HEK293 (cell line): Measurements from ENCODE around the gene PCP2.

ENCODE experiments used
- GFI1B ChIP-seq: fragments of 450-650 bp; formaldehyde crosslinking; IDR thresholded peaks from 2 replicates; pipeline ENCODE4 v1.5.1; 2016; ENCODE audit warnings: missing biosample characterization, missing genetic modification characterization
- GLIS1 ChIP-seq: fragments of 450-650 bp; formaldehyde crosslinking; IDR thresholded peaks from 2 replicates; pipeline ENCODE4 v1.5.1; 2016; ENCODE audit warnings: missing biosample characterization, missing genetic modification characterization
- MEIS1 ChIP-seq: sonication (generic); formaldehyde crosslinking; IDR thresholded peaks from 2 replicates; pipeline ENCODE4 v1.8.1; 2022; ENCODE audit warnings: missing genetic modification reagents, mild to moderate bottlenecking, borderline replicate concordance
- MYNN ChIP-seq: fragments of 450-650 bp; formaldehyde crosslinking; IDR thresholded peaks from 2 replicates; pipeline ENCODE4 v1.5.1; 2016; ENCODE audit warnings: missing biosample characterization, missing genetic modification characterization, borderline replicate concordance
- SALL2 ChIP-seq: fragments of 450-650 bp; formaldehyde crosslinking; IDR thresholded peaks from 2 replicates; pipeline ENCODE4 v1.5.0; 2017; ENCODE audit warnings: missing biosample characterization, mild to moderate bottlenecking, missing genetic modification characterization, borderline replicate concordance
- SP3 ChIP-seq: fragments of 450-650 bp; formaldehyde crosslinking; IDR thresholded peaks from 2 replicates; pipeline ENCODE4 v1.5.1; 2016; ENCODE audit warnings: missing biosample characterization, missing genetic modification characterization
- ZBTB1 ChIP-seq: fragments of 450-650 bp; formaldehyde crosslinking; IDR thresholded peaks from 2 replicates; pipeline ENCODE4 v1.5.1; 2016; ENCODE audit warnings: missing biosample characterization, missing genetic modification characterization
- ZBTB48 ChIP-seq: fragments of 450-650 bp; formaldehyde crosslinking; IDR thresholded peaks from 2 replicates; pipeline ENCODE4 v1.5.1; 2016; ENCODE audit warnings: missing biosample characterization, missing genetic modification characterization
- ZBTB6 ChIP-seq: fragments of 450-650 bp; formaldehyde crosslinking; IDR thresholded peaks from 2 replicates; pipeline ENCODE4 v1.5.1; 2017; ENCODE audit warnings: missing biosample characterization, missing genetic modification characterization
- ZNF140 ChIP-seq: fragments of 450-650 bp; formaldehyde crosslinking; IDR thresholded peaks from 2 replicates; pipeline ENCODE4 v1.5.1; 2016; ENCODE audit warnings: missing biosample characterization, missing genetic modification characterization
- ZNF157 ChIP-seq: fragments of 450-650 bp; formaldehyde crosslinking; IDR thresholded peaks from 2 replicates; pipeline ENCODE4 v1.5.1; 2016; ENCODE audit warnings: missing biosample characterization, missing genetic modification characterization
- ZNF23 ChIP-seq: fragments of 450-650 bp; formaldehyde crosslinking; IDR thresholded peaks from 2 replicates; pipeline ENCODE4 v1.5.1; 2016; ENCODE audit warnings: missing biosample characterization, missing genetic modification characterization, borderline replicate concordance
- ZNF274 ChIP-seq, 2 experiments: fragments of 200-500 bp in 1 of 2; fragments of 450-650 bp in 1 of 2; sonication (Bioruptor generic) in 1 of 2; formaldehyde crosslinking in 1 of 2; IDR thresholded peaks; 2 replicates each; pipeline versions ENCODE4 v1.5.1 to v1.6.1; 2014 to 2016; ENCODE audit warnings: borderline replicate concordance in 1 of 2, inconsistent platforms in 1 of 2, low read length in 1 of 2, missing biosample characterization in 1 of 2, missing genetic modification characterization in 1 of 2
- ZNF571 ChIP-seq: fragments of 450-650 bp; formaldehyde crosslinking; IDR thresholded peaks from 2 replicates; pipeline ENCODE4 v1.5.0; 2017; ENCODE audit warnings: missing biosample characterization, missing genetic modification characterization
- ZNF623 ChIP-seq: fragments of 450-650 bp; formaldehyde crosslinking; IDR thresholded peaks from 2 replicates; pipeline ENCODE4 v1.5.1; 2016; ENCODE audit warnings: missing biosample characterization, missing genetic modification characterization
- ZXDB ChIP-seq: fragments of 450-650 bp; formaldehyde crosslinking; IDR thresholded peaks from 2 replicates; pipeline ENCODE4 v1.5.1; 2016; ENCODE audit warnings: missing biosample characterization, missing genetic modification characterization
- TF ChIP-seq, protein P1 (sequence below): fragments of 450-650 bp; formaldehyde crosslinking; IDR thresholded peaks from 2 replicates; pipeline ENCODE4 v1.5.1; 2016; ENCODE audit warnings: missing biosample characterization, missing genetic modification characterization
- TF ChIP-seq, protein P2 (sequence below): fragments of 450-650 bp; formaldehyde crosslinking; IDR thresholded peaks from 2 replicates; pipeline ENCODE4 v1.5.1; 2016; ENCODE audit warnings: missing biosample characterization, missing genetic modification characterization
- TF ChIP-seq, protein P3 (sequence below): fragments of 450-650 bp; formaldehyde crosslinking; IDR thresholded peaks from 2 replicates; pipeline ENCODE4 v1.5.1; 2016; ENCODE audit warnings: missing biosample characterization, missing genetic modification characterization
- TF ChIP-seq, protein P4 (sequence below): fragments of 450-650 bp; formaldehyde crosslinking; optimal IDR thresholded peaks from 2 replicates; pipeline ENCODE3; 2016; ENCODE audit warnings: missing biosample characterization, mild to moderate bottlenecking, missing genetic modification characterization
- TF ChIP-seq, protein P5 (sequence below): fragments of 450-650 bp; formaldehyde crosslinking; IDR thresholded peaks from 2 replicates; pipeline ENCODE4 v1.5.1; 2017; ENCODE audit warnings: missing biosample characterization, missing genetic modification characterization

The PCP2 gene

DNA sequence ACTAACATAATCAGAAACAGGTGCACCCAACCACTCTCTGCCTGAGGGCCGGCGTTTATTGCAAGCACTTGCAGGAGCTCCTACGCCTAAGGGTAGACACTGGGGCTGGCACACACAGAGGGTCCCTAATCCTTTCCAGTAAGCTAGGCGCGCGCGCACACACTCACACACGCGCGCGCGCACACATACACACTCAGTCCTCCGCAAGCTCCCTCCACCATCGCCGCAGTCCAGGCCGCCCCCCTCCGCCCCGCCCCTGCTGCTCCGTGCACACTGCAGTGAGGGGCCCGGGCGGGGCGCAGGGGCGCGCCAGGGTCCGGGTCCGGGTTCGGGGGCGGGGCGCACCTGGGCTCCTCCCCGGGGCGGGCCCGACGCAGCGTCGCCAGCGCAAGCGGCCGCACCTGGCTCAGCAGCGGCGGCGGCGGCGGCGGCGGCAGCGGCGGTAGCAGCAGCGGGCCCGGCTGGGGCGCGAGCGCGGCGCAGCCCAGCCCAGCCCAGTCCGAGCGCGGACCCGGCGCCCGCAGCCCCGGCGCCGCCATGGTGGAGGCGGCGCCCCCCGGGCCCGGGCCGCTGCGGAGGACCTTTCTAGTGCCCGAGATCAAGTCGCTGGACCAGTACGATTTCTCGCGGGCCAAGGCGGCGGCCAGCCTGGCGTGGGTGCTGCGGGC, 37.9 kb downstream of the PCP2 start, which contains the start of gene CAMSAP3 (continued):
- TF ChIP-seq ZNF140, result no peak
- peak; percentile 54; the same call in 1 of the 2 replicates for TF ChIP-seq SP3 (tag by site-specific recombination)
- TF ChIP-seq, protein P1, sequence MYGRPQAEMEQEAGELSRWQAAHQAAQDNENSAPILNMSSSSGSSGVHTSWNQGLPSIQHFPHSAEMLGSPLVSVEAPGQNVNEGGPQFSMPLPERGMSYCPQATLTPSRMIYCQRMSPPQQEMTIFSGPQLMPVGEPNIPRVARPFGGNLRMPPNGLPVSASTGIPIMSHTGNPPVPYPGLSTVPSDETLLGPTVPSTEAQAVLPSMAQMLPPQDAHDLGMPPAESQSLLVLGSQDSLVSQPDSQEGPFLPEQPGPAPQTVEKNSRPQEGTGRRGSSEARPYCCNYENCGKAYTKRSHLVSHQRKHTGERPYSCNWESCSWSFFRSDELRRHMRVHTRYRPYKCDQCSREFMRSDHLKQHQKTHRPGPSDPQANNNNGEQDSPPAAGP (tag by site-specific recombination), result no peak
- no peak for TF ChIP-seq GFI1B (tag by site-specific recombination)
- TF ChIP-seq ZNF274 (IDR thresholded peaks at IDR 0.05; ENCODE audit: low read length), result no peak
- no peak for TF ChIP-seq ZNF274 (tag by site-specific recombination; IDR thresholded peaks at IDR 0.05; ENCODE audit: borderline replicate concordance)
- TF ChIP-seq ZNF623 (tag by site-specific recombination), result no peak
- TF ChIP-seq ZNF157 (tag by site-specific recombination), result no peak
- TF ChIP-seq ZNF571, result no peak
- TF ChIP-seq, protein P2, sequence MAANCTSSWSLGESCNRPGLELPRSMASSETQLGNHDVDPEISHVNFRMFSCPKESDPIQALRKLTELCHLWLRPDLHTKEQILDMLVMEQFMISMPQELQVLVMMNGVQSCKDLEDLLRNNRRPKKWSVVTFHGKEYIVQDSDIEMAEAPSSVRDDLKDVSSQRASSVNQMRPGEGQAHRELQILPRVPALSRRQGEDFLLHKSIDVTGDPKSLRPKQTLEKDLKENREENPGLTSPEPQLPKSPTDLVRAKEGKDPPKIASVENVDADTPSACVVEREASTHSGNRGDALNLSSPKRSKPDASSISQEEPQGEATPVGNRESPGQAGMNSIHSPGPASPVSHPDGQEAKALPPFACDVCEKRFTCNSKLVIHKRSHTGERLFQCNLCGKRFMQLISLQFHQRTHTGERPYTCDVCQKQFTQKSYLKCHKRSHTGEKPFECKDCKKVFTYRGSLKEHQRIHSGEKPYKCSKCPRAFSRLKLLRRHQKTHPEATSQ (tag by site-specific recombination), result no peak
- TF ChIP-seq, protein P3, sequence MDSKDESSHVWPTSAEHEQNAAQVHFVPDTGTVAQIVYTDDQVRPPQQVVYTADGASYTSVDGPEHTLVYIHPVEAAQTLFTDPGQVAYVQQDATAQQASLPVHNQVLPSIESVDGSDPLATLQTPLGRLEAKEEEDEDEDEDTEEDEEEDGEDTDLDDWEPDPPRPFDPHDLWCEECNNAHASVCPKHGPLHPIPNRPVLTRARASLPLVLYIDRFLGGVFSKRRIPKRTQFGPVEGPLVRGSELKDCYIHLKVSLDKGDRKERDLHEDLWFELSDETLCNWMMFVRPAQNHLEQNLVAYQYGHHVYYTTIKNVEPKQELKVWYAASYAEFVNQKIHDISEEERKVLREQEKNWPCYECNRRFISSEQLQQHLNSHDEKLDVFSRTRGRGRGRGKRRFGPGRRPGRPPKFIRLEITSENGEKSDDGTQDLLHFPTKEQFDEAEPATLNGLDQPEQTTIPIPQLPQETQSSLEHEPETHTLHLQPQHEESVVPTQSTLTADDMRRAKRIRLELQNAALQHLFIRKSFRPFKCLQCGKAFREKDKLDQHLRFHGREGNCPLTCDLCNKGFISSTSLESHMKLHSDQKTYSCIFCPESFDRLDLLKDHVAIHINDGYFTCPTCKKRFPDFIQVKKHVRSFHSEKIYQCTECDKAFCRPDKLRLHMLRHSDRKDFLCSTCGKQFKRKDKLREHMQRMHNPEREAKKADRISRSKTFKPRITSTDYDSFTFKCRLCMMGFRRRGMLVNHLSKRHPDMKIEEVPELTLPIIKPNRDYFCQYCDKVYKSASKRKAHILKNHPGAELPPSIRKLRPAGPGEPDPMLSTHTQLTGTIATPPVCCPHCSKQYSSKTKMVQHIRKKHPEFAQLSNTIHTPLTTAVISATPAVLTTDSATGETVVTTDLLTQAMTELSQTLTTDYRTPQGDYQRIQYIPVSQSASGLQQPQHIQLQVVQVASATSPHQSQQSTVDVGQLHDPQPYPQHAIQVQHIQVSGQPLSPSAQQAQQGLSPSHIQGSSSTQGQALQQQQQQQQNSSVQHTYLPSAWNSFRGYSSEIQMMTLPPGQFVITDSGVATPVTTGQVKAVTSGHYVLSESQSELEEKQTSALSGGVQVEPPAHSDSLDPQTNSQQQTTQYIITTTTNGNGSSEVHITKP (tag by site-specific recombination), result peak; percentile 86
- TF ChIP-seq MYNN (tag by site-specific recombination), result no peak
- no peak for TF ChIP-seq GLIS1 (tag by site-specific recombination)
- no peak for TF ChIP-seq ZBTB1
- TF ChIP-seq, protein P4, sequence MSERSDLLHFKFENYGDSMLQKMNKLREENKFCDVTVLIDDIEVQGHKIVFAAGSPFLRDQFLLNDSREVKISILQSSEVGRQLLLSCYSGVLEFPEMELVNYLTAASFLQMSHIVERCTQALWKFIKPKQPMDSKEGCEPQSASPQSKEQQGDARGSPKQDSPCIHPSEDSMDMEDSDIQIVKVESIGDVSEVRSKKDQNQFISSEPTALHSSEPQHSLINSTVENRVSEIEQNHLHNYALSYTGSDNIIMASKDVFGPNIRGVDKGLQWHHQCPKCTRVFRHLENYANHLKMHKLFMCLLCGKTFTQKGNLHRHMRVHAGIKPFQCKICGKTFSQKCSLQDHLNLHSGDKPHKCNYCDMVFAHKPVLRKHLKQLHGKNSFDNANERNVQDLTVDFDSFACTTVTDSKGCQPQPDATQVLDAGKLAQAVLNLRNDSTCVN (tag by site-specific recombination), result peak; percentile 87
- no peak for TF ChIP-seq SALL2
- TF ChIP-seq, protein P5, sequence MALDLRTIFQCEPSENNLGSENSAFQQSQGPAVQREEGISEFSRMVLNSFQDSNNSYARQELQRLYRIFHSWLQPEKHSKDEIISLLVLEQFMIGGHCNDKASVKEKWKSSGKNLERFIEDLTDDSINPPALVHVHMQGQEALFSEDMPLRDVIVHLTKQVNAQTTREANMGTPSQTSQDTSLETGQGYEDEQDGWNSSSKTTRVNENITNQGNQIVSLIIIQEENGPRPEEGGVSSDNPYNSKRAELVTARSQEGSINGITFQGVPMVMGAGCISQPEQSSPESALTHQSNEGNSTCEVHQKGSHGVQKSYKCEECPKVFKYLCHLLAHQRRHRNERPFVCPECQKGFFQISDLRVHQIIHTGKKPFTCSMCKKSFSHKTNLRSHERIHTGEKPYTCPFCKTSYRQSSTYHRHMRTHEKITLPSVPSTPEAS (tag by site-specific recombination), result peak; percentile 49
- TF ChIP-seq ZBTB6 (tag by site-specific recombination), result no peak
- no peak for TF ChIP-seq ZNF23 (tag by site-specific recombination)
- peak; percentile 96 for TF ChIP-seq ZBTB48 (tag by site-specific recombination)
- TF ChIP-seq ZXDB (tag by site-specific recombination), result peak; percentile 77
- TF ChIP-seq MEIS1, result no peak
